Activated CD8-positive, alpha-beta memory T cell treated with anti-CD3 and anti-CD28 coated beads, Interleukin-2, amount 50 U/mL, for 48 hours (primary cell): ENCODE data around the gene WDFY1.

Experiments
- DNase-seq: peaks from one replicate; pipeline ENCODE4 v3.0.0-alpha.2; 2020

WDFY1 gene

GRCh38 chr2:223853425-223853837, 91.7 kb downstream of the WDFY1 start:
- no peak for DNase-seq

- no peak for DNase-seq
Observed at GRCh38 chr2:223852281-223852795, 92.8 kb downstream of the WDFY1 start.

GRCh38 chr2:223847410-223847809, 97.7 kb downstream of the WDFY1 start:
- DNase-seq: no peak

GRCh38 chr2:223846515-223846914, 98.6 kb downstream of the WDFY1 start:
- DNase-seq: no peak

- DNase-seq: no peak
Observed at GRCh38 chr2:223841436-223842190, 103.5 kb downstream of the WDFY1 start.

GRCh38 chr2:223837287-223838061, 107.7 kb downstream of the WDFY1 start, which contains the start of gene AP1S3:
Gene AP1S3, minus strand, starts transcription at chr2:223837582. Its CDS starts 132 bp downstream, at chr2:223837450.
- peak; percentile 82 for DNase-seq

- no peak for DNase-seq
Observed at GRCh38 chr2:223835701-223836532, 109.2 kb downstream of the WDFY1 start.

GRCh38 chr2:223834431-223834830, 110.7 kb downstream of the WDFY1 start:
- DNase-seq: no peak

GRCh38 chr2:223832241-223832903, 112.8 kb downstream of the WDFY1 start:
- no peak for DNase-seq

GRCh38 chr2:223829128-223829527, 116.0 kb downstream of the WDFY1 start:
- DNase-seq: no peak

- DNase-seq: no peak
Observed at GRCh38 chr2:223828314-223828713, 116.8 kb downstream of the WDFY1 start.

GRCh38 chr2:223826995-223827394, 118.1 kb downstream of the WDFY1 start:
- no peak for DNase-seq
